Type B pancreatic cell (in vitro differentiated cells): ENCODE measurements around the gene EIF4B. TPM values are rescaled to one million over a fixed set of nuclear protein-coding genes. Genes with fewer than 3 reads are reported as not detected.

Source experiments
- DNase-seq: peaks from one replicate; pipeline ENCODE4 v3.0.0; 2021; ENCODE audit warnings: mixed read lengths; ENCODE audit not compliant: unreplicated experiment; ENCODE audit errors: extremely low spot score
- H3K27ac Mint-ChIP-seq: 2 replicates; pipeline ENCODE4 v1.8.0; 2021; ENCODE audit warnings: mild to moderate bottlenecking, mixed read lengths
- H3K27me3 Mint-ChIP-seq: 2 replicates; pipeline ENCODE4 v1.8.0; 2021; ENCODE audit warnings: mixed read lengths
- H3K36me3 Mint-ChIP-seq: 2 replicates; pipeline ENCODE4 v1.8.0; 2021; ENCODE audit warnings: mixed read lengths
- H3K4me1 Mint-ChIP-seq: one replicate; pipeline ENCODE4 v1.8.0; 2021; ENCODE audit warnings: mixed read lengths; ENCODE audit not compliant: unreplicated experiment
- H3K4me3 Mint-ChIP-seq: 2 replicates; pipeline ENCODE4 v1.8.0; 2021; ENCODE audit warnings: mild to moderate bottlenecking, mixed read lengths
- H3K9me3 Mint-ChIP-seq: 2 replicates; pipeline ENCODE4 v1.8.0; 2021; ENCODE audit warnings: mixed read lengths
- CTCF ChIP-seq: fragments of 200-600 bp; sonication (generic); conservative IDR thresholded peaks from 2 replicates; pipeline ENCODE4 v1.5.0; 2021; ENCODE audit warnings: antibody characterized with exemption, mild to moderate bottlenecking
- total RNA-seq: library from RNA; stranded (reverse); gene quantifications from 2 replicates; pipeline ENCODE4 v1.2.1, GENCODE V29; 2021; ENCODE audit warnings: low replicate concordance

Gene EIF4B
- total RNA-seq, 1 donor from 2014 or later = 521 TPM

GRCh38 chr12:53045696-53046045 lies 39.4 kb downstream of the EIF4B start:
- TF ChIP-seq CTCF = no peak
- Mint-ChIP-seq H3K36me3 (peaks cover 8% of the 10 kb centered on the region), H3K4me3 (peak overlapping the region; percentile 98), H3K9me3 (no peaks in the 10 kb centered on the region), H3K4me1 (peaks cover 49% of the 10 kb centered on the region), H3K27ac (peak overlapping the region; percentile 93), H3K27me3 (no peaks in the 10 kb centered on the region)
- no peak for DNase-seq

- H3K36me3 Mint-ChIP-seq = peaks cover 8% of the 10 kb centered on the region
- no peak for DNase-seq
- H3K4me1 Mint-ChIP-seq = peaks cover 57% of the 10 kb centered on the region
- H3K27ac Mint-ChIP-seq = peak overlapping the region; percentile 93
- no peaks in the 10 kb centered on the region for H3K27me3 Mint-ChIP-seq
- TF ChIP-seq CTCF = no peak
- no peaks in the 10 kb centered on the region for H3K9me3 Mint-ChIP-seq
- peak overlapping the region; percentile 98 for H3K4me3 Mint-ChIP-seq
Measured at GRCh38 chr12:53046655-53047220, 40.5 kb downstream of the EIF4B start.

- H3K4me1 Mint-ChIP-seq = peaks cover 57% of the 10 kb centered on the region
- H3K4me3 Mint-ChIP-seq = peak overlapping the region; percentile 74
- no peaks in the 10 kb centered on the region for H3K9me3 Mint-ChIP-seq
- TF ChIP-seq CTCF = peak; percentile 59
- peaks cover 5% of the 10 kb centered on the region for H3K36me3 Mint-ChIP-seq
- H3K27me3 Mint-ChIP-seq = no peaks in the 10 kb centered on the region
- H3K27ac Mint-ChIP-seq = peak overlapping the region; percentile 81
- peak; percentile 80 for DNase-seq
Measured at GRCh38 chr12:53047221-53048032, 41.2 kb downstream of the EIF4B start.

- Mint-ChIP-seq H3K4me1 (peaks cover 52% of the 10 kb centered on the region), H3K4me3 (peak overlapping the region; percentile 74), H3K27ac (peak overlapping the region; percentile 81), H3K9me3 (no peaks in the 10 kb centered on the region), H3K36me3 (no peaks in the 10 kb centered on the region), H3K27me3 (no peaks in the 10 kb centered on the region)
- peak; percentile 70 for DNase-seq
- no peak for TF ChIP-seq CTCF
Measured at GRCh38 chr12:53048033-53048779, 42.0 kb downstream of the EIF4B start.

GRCh38 chr12:53048780-53049401 lies 42.6 kb downstream of the EIF4B start:
- H3K27me3 Mint-ChIP-seq = no peaks in the 10 kb centered on the region
- no peak for TF ChIP-seq CTCF
- no peaks in the 10 kb centered on the region for H3K36me3 Mint-ChIP-seq
- DNase-seq = no peak
- peak overlapping the region; percentile 76 for H3K27ac Mint-ChIP-seq
- peak overlapping the region; percentile 77 for H3K4me3 Mint-ChIP-seq
- no peaks in the 10 kb centered on the region for H3K9me3 Mint-ChIP-seq
- peaks cover 51% of the 10 kb centered on the region for H3K4me1 Mint-ChIP-seq
